ENCODE measurements around the gene PTDSS2.

GRCh38 chr11:489610-490185, 39.6 kb downstream of the PTDSS2 start:
- TF ChIP-seq POLR2AphosphoS2 (conservative IDR thresholded peaks at IDR 0.05; ENCODE audit: low read length) = no peak
- no peak for TF ChIP-seq NR3C1 (IDR thresholded peaks at IDR 0.05)
- TF ChIP-seq, protein P1, sequence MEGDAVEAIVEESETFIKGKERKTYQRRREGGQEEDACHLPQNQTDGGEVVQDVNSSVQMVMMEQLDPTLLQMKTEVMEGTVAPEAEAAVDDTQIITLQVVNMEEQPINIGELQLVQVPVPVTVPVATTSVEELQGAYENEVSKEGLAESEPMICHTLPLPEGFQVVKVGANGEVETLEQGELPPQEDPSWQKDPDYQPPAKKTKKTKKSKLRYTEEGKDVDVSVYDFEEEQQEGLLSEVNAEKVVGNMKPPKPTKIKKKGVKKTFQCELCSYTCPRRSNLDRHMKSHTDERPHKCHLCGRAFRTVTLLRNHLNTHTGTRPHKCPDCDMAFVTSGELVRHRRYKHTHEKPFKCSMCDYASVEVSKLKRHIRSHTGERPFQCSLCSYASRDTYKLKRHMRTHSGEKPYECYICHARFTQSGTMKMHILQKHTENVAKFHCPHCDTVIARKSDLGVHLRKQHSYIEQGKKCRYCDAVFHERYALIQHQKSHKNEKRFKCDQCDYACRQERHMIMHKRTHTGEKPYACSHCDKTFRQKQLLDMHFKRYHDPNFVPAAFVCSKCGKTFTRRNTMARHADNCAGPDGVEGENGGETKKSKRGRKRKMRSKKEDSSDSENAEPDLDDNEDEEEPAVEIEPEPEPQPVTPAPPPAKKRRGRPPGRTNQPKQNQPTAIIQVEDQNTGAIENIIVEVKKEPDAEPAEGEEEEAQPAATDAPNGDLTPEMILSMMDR (IDR thresholded peaks at IDR 0.05) = no peak
- TF ChIP-seq, protein P2, sequence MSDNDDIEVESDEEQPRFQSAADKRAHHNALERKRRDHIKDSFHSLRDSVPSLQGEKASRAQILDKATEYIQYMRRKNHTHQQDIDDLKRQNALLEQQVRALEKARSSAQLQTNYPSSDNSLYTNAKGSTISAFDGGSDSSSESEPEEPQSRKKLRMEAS (IDR thresholded peaks at IDR 0.05) = no peak
- no peak for TF ChIP-seq JUN (IDR thresholded peaks at IDR 0.05)
- TF ChIP-seq ZNF302 (CRISPR knock-in tag; IDR thresholded peaks at IDR 0.05) = no peak
- no peak for TF ChIP-seq EP300 (IDR thresholded peaks at IDR 0.05)
- TF ChIP-seq NFE2L2 (conservative IDR thresholded peaks at IDR 0.05; ENCODE audit: low read length) = no peak
- TF ChIP-seq POLR2A (IDR thresholded peaks at IDR 0.05; ENCODE audit: low read length) = no peak
- TF ChIP-seq KDM5A (IDR thresholded peaks at IDR 0.05) = no peak
- TF ChIP-seq RFX5 (IDR thresholded peaks at IDR 0.05) = no peak
- TF ChIP-seq SREBF2 (IDR thresholded peaks at IDR 0.05) = no peak
- TF ChIP-seq, protein P3, sequence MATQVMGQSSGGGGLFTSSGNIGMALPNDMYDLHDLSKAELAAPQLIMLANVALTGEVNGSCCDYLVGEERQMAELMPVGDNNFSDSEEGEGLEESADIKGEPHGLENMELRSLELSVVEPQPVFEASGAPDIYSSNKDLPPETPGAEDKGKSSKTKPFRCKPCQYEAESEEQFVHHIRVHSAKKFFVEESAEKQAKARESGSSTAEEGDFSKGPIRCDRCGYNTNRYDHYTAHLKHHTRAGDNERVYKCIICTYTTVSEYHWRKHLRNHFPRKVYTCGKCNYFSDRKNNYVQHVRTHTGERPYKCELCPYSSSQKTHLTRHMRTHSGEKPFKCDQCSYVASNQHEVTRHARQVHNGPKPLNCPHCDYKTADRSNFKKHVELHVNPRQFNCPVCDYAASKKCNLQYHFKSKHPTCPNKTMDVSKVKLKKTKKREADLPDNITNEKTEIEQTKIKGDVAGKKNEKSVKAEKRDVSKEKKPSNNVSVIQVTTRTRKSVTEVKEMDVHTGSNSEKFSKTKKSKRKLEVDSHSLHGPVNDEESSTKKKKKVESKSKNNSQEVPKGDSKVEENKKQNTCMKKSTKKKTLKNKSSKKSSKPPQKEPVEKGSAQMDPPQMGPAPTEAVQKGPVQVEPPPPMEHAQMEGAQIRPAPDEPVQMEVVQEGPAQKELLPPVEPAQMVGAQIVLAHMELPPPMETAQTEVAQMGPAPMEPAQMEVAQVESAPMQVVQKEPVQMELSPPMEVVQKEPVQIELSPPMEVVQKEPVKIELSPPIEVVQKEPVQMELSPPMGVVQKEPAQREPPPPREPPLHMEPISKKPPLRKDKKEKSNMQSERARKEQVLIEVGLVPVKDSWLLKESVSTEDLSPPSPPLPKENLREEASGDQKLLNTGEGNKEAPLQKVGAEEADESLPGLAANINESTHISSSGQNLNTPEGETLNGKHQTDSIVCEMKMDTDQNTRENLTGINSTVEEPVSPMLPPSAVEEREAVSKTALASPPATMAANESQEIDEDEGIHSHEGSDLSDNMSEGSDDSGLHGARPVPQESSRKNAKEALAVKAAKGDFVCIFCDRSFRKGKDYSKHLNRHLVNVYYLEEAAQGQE (IDR thresholded peaks at IDR 0.05) = no peak
